GM19099 (cell line): ENCODE results near the gene CCDC68.

Experiments
- POLR2A ChIP-seq: IDR thresholded peaks from 3 replicates; pipeline ENCODE4 v1.6.1; 2011; ENCODE audit warnings: low read depth; ENCODE audit not compliant: insufficient read length; ENCODE audit errors: extremely low read depth

Gene CCDC68

DNA sequence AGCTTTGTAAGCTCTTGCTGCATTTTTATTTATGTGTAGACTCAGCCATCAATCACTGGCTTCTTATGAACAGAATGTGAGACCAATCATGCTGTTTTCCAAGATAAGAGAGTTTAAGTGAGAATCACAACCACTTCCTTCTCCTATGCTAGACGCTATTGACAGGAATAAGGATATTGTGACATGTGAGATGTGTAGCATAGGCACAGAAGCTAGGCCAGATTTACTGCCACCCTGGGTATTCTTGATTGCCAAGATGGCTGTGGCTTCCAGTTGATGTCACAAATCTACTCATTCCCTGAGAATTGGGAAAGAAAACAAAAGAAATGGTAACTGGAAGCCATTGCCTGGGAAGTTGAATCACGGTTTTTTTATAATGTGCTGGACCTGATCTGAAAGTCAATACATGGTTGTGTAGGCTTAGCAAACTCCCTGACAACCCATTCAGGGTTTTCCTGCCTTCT lies 81.1 kb downstream of the CCDC68 start:
- TF ChIP-seq POLR2A = no peak

GRCh38 chr18:54877076-54877475 lies 82.2 kb downstream of the CCDC68 start:
- TF ChIP-seq POLR2A = no peak

DNA sequence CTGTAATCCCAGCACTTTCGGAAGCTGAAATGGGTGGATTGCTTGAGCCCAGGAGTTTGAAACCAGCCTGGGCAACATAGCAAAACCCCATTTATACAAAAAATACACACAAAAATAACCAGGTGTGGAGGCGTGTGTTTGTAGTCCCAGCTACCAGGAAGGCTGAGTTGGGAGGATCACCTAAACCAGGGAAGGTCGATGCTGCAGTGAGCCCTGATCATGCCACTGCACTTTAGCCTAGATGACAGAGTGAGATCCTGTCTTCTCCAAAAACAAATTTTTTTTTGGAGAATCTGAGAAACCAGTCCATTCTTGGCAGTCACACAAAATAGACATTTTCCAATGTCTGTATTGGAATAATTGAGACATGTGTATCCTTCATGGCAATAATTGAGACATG lies 84.2 kb downstream of the CCDC68 start:
- no peak for TF ChIP-seq POLR2A

- no peak for TF ChIP-seq POLR2A
Observed at GRCh38 chr18:54873884-54874255, 85.4 kb downstream of the CCDC68 start.

DNA sequence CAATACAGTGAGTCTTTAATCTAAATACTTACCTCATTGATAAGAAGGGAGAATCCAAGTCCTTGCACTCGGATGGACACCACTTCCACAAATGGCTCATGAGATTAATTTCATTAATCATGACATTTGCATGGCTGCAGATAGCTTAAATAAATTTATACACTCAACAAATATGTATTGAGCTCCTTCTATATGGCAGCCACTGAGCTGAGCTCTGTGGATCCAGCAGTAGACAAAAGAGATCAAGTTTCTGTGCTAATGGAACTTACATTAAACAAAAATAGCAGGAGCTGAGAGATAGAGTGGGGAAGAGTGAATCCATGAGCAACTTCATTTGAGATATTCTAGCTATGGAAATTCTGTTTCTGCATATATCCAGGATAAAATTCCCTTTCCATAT lies 86.6 kb downstream of the CCDC68 start:
- TF ChIP-seq POLR2A = no peak

GRCh38 chr18:54871231-54871630 lies 88.0 kb downstream of the CCDC68 start:
- no peak for TF ChIP-seq POLR2A

GRCh38 chr18:54867131-54867530 lies 92.1 kb downstream of the CCDC68 start:
- TF ChIP-seq POLR2A = no peak

GRCh38 chr18:54860941-54861340 lies 98.3 kb downstream of the CCDC68 start:
- TF ChIP-seq POLR2A = no peak

DNA sequence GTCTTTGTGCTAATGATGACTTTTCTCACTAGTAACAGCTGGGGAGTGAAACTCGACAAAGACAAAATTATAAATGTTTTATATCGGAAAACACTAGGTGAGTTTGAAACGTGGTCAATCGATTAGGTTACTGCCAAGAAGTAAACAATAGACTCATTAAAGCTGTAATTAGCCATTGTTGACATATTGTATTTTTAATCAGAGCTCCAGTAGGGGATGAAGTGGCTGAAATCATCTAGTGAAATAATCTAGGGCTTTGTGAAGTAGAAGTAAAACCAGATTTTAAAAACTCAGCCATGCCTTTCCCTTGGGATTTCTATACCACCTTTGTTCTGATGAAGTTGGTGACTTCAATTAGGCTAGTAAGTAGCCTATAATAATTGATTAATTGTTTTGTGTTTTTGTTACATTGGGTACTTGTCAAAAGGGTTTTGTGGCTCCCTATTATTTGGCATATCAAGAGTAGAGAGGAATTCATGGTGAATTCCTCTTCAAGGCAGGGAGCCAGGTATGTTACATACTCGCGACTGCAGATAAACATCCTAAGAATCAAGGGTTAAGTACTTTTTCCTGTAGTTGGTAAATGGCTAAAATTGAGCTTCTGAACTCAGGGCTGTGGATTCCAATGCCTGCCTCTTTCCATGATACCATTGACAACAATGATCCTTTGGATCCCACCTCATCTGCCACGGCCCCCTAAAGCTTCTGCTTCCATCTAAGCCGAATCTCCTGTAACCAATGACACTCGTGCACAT lies 99.4 kb downstream of the CCDC68 start:
- no peak for TF ChIP-seq POLR2A

DNA sequence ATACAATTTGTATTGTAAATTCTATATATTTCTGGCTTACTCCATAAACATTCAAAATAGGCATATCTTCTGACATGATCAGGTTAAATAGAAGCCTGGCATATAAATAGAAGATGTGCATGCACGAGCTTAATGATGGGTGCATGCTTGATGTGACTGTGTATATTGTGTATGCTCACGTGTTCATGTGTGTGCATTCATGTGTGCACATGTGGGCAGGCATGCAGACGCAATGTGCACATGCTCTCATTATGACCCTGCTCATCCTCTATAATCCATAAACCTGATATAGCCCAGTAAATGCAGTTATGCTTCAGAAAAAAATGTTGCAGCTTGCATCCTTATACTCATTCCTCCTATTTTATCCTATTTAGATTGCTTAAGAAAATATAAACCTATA lies 101.8 kb downstream of the CCDC68 start:
- no peak for TF ChIP-seq POLR2A

- no peak for TF ChIP-seq POLR2A
Observed at GRCh38 chr18:54856105-54856646, 103.1 kb downstream of the CCDC68 start.

GRCh38 chr18:54852780-54853675 lies 106.2 kb downstream of the CCDC68 start:
- TF ChIP-seq POLR2A = no peak
